Psoas muscle (tissue), 8 donors: ENCODE data around the gene SEMA3D. TPM values are rescaled to one million over a fixed set of nuclear protein-coding genes. Genes with fewer than 3 reads are reported as not detected.

ENCODE experiments used
- ATAC-seq, 4 donors: fragments of 200-7000 bp; cut with Tn5 transposase; one replicate each; pipeline ENCODE4 v1.9.1; 2020; ENCODE audit warnings: moderate library complexity in 3 of 4, mild to moderate bottlenecking in 2 of 4
- DNase-seq, 2 donors: peaks; one replicate each; pipeline ENCODE4 v3.0.0-alpha.2; 2020
- H3K27ac ChIP-seq: fragments of 200-600 bp; one replicate; pipeline ENCODE4 v1.8.0; 2022
- H3K27me3 ChIP-seq, 3 donors: fragments of 200-600 bp in 1 of 3; one replicate each; pipeline versions ENCODE4 v1.6.1 to v1.8.0; 2013 to 2022; ENCODE audit warnings: low read length in 2 of 3, mild to moderate bottlenecking in 2 of 3, moderate library complexity in 1 of 3; ENCODE audit not compliant: insufficient read depth in 3 of 3
- H3K36me3 ChIP-seq, 2 donors: fragments of 200-600 bp in 1 of 2; one replicate each; pipeline versions ENCODE4 v1.6.1 to v1.8.0; 2013 to 2022; ENCODE audit warnings: low read depth in 1 of 2, mild to moderate bottlenecking in 1 of 2, moderate library complexity in 1 of 2; ENCODE audit not compliant: insufficient read depth in 1 of 2
- H3K4me1 ChIP-seq: fragments of 200-600 bp; one replicate; pipeline ENCODE4 v1.8.0; 2022
- H3K4me3 ChIP-seq: fragments of 200-600 bp; one replicate; pipeline ENCODE4 v1.8.0; 2022; ENCODE audit warnings: mild to moderate bottlenecking
- H3K9me3 ChIP-seq: fragments of 200-600 bp; one replicate; pipeline ENCODE4 v1.8.0; 2022
- WGBS, 3 donors: extraction: QIAGEN DNeasy Blood & Tissue Kit; methylation state at CpG; one replicate each; pipeline versions ENCODE4 v1.1.6 to v1.1.7; 2013; 5-methylcytosine and 5-hydroxymethylcytosine counted together
- intact Hi-C, 2 donors: fragments of 100-400 bp; cut with DNase I; formaldehyde crosslinking; loops; one replicate each; pipeline versions ENCODE4 v1.11.0 to v1.14.2; 2022
- polyA plus RNA-seq, 3 donors: library from polyadenylated mRNA; stranded (reverse); fragments of 200-250 nt; gene quantifications; one replicate each; pipeline ENCODE4 v1.2.3, GENCODE V29; 2013
- total RNA-seq, 4 donors: library from RNA; stranded (reverse); fragmentation: NEBNext Ultra II Directional in 2 of 4; extraction: Animal tissue kit (Norgen Biotek cat#: 25700) in 2 of 4; gene quantifications; one replicate each; pipeline versions ENCODE4 v1.2.1 to v1.2.4, GENCODE V29; 2021 to 2023
- TF ChIP-seq, protein P1 (sequence below): fragments of 200-600 bp; IDR thresholded peaks from one replicate; pipeline ENCODE4 v1.8.0; 2022; ENCODE audit warnings: antibody characterized with exemption
- donor health status: healthy with polysubstance abuse.
- donor health status: DM: no; HTN: no; CAD: no; lungs with moderate emphysema.
- donor health status: Bipolar disorder and iron deficiency.
- donor health status: healthy.
- donor health status: DM: yes; HTN: yes; CAD: no.
- donor health status: DM: no; HTN: no; CAD: no.
- donor health status: DM: no; HTN: no; CAD: no.
- donor health status: DM: yes; HTN: yes; CAD: no.

Gene SEMA3D
- total and polyA plus RNA-seq, 7 donors: 0.01 to 0.28 (median 0.06) TPM; not detected in 1

DNA sequence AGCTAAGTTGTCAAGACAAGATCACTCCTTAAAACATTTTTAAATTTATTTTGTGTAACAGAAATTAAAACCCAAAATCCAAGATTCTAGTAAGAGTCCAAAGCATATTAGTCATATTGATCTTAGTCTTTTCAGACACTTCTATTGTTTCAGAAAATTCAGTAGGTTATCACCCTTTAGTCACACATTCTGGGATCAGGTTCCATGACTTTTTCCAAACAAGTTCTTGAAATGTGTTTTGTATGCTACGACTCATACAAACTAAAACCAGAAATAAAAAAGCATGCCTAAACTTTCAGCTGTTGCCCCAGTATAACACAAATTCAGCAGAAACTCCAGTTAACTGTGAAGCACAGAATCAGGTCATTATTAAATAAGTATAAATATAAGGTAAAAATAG lies 10.7 kb downstream of the SEMA3D start:
- WGBS, 3 donors: 32 to 54% (median 38%) methylated on average over 1 of the region's 1 CpG
- no peak for ATAC-seq
- Histone ChIP-seq H3K4me1 (no peaks in the 10 kb centered on the region), H3K27ac (no peak overlapping the region), H3K4me3 (no peak overlapping the region), H3K27me3 (no peaks in the 10 kb centered on the region), H3K36me3 (no peaks in the 10 kb centered on the region), H3K9me3 (peaks cover 11% of the 10 kb centered on the region)
- intact Hi-C loops: no loop called here
- TF ChIP-seq, protein P1, sequence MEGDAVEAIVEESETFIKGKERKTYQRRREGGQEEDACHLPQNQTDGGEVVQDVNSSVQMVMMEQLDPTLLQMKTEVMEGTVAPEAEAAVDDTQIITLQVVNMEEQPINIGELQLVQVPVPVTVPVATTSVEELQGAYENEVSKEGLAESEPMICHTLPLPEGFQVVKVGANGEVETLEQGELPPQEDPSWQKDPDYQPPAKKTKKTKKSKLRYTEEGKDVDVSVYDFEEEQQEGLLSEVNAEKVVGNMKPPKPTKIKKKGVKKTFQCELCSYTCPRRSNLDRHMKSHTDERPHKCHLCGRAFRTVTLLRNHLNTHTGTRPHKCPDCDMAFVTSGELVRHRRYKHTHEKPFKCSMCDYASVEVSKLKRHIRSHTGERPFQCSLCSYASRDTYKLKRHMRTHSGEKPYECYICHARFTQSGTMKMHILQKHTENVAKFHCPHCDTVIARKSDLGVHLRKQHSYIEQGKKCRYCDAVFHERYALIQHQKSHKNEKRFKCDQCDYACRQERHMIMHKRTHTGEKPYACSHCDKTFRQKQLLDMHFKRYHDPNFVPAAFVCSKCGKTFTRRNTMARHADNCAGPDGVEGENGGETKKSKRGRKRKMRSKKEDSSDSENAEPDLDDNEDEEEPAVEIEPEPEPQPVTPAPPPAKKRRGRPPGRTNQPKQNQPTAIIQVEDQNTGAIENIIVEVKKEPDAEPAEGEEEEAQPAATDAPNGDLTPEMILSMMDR: no peak
- DNase-seq: no peak

DNA sequence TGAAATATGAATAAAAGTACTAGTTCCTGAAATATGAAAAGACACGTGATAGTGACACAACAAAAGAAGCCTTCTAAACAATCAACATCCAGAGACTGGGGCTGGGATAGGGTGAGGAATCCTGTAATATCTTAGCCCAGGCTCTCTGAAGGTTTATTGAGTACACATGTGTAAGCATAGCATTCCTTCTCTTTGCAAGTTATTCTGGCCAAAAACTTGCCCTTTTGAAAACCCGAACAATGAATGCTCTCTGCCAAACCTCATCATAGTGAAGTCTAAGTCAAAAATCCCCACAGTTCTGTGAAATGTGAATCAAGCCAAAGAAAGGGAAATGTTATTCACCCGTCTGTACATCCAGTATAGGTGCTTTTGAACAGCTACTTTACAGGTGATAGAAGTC lies 11.6 kb downstream of the SEMA3D start:
- 25 to 46% (median 26%) methylated on average over 3 of the region's 3 CpGs for WGBS, 3 donors
- no peak for ATAC-seq

DNA sequence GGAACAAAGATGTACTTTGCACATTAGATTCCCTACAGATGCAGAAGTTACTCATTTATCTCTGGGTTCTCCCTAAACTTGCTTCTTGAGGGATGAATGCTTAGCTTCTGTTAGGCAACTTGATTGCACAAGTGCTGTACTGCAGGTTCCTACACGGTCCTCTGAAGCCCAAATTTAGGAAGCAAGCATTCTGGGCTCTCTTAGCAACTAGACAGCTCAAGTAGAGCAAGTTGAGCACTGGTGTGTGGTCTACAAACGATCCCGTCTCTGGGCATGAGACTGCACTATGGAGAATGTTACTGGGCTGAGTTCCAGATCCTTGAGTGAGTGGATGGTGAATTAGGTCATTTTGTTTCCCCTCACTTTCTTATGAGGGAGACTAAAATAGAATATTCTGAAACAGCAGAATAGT lies 14.3 kb downstream of the SEMA3D start:
- Histone ChIP-seq H3K4me3 (no peak overlapping the region), H3K27me3 (no peaks in the 10 kb centered on the region), H3K36me3 (no peaks in the 10 kb centered on the region), H3K4me1 (no peaks in the 10 kb centered on the region), H3K27ac (no peak overlapping the region), H3K9me3 (no peaks in the 10 kb centered on the region)
- 2 to 17% (median 14%) methylated on average over 3 of the region's 3 CpGs for WGBS, 3 donors
- intact Hi-C loops: no loop called here
- DNase-seq: no peak
- no peak for ATAC-seq
- TF ChIP-seq, protein P1: no peak

More for the DNA sequence above, 11.6 kb downstream of the SEMA3D start:
- H3K27me3 ChIP-seq: no peaks in the 10 kb centered on the region
- H3K4me1 ChIP-seq: no peaks in the 10 kb centered on the region
- H3K36me3 ChIP-seq: no peaks in the 10 kb centered on the region
- DNase-seq: no peak
- peaks cover 11% of the 10 kb centered on the region for H3K9me3 ChIP-seq
- no peak overlapping the region for H3K27ac ChIP-seq
- H3K4me3 ChIP-seq: no peak overlapping the region
- TF ChIP-seq, protein P1: no peak
- intact Hi-C loops: no loop called here

- WGBS, 3 donors: 94 to 100% (median 100%) methylated on average over 1 of the region's 1 CpG
- intact Hi-C loops: no loop called here
These were observed 19.2 kb downstream of the SEMA3D start for GRCh38 chr7:85167636-85168035.

GRCh38 chr7:85165263-85165662 lies 21.6 kb downstream of the SEMA3D start:
- Histone ChIP-seq H3K36me3 (no peaks in the 10 kb centered on the region), H3K9me3 (no peaks in the 10 kb centered on the region), H3K27ac (no peak overlapping the region), H3K4me1 (no peaks in the 10 kb centered on the region), H3K27me3 (no peaks in the 10 kb centered on the region), H3K4me3 (no peak overlapping the region)
- 81 to 86% (median 83%) methylated on average over 5 of the region's 5 CpGs for whole genome bisulfite sequencing, 3 donors
- intact Hi-C loops: no loop called here
- ATAC-seq (no peak), DNase-seq (no peak)
- TF ChIP-seq, protein P1: no peak

More at GRCh38 chr7:85167636-85168035, 19.2 kb downstream of the SEMA3D start:
- no peaks in the 10 kb centered on the region for H3K27me3 ChIP-seq
- H3K4me3 ChIP-seq: no peak overlapping the region
- H3K4me1 ChIP-seq: no peaks in the 10 kb centered on the region
- DNase-seq (no peak), ATAC-seq (no peak)
- TF ChIP-seq, protein P1: no peak
- no peaks in the 10 kb centered on the region for H3K9me3 ChIP-seq
- H3K27ac ChIP-seq: no peak overlapping the region
- H3K36me3 ChIP-seq: no peaks in the 10 kb centered on the region
